K562 (cell line): ENCODE results near the gene RYR3. TPM values are rescaled to one million over a fixed set of nuclear protein-coding genes. Genes with fewer than 3 reads are reported as not detected.

Experiments used
- ATAC-seq: fragments of 200-7000 bp; cut with Tn5 transposase; 3 replicates; pipeline ENCODE4 v1.9.1; 2020; ENCODE audit warnings: moderate library complexity
- BruUV-seq: library from RNA; stranded (reverse); fragments of 400-500 nt; replicated peaks from 2 replicates; lab custom pipeline; 2021; lab: Mats Ljungman, UMichigan
- CTCF ChIA-PET: fragments of 300-600 bp; formaldehyde crosslinking; extraction: SDS; loops from one replicate; lab custom pipeline; 2021; ENCODE audit warnings: low intra/inter-chr PET ratio; lab: Yijun Ruan, JAX
- POLR2A ChIA-PET: fragments of 300-600, 350-650 bp; sonication (Branson Sonifier 250); formaldehyde crosslinking; extraction: SDS; loops from one replicate; lab custom pipeline; 2021; ENCODE audit warnings: antibody characterized with exemption, inconsistent platforms; lab: Yijun Ruan, JAX
- DNase-seq, 4 experiments: peaks; one replicate each; pipeline versions ENCODE4 v3.0.0 to v3.0.0-alpha.2; 2011 to 2018; ENCODE audit warnings: low spot score in 3 of 4, mixed read lengths in 3 of 4; ENCODE audit errors: extremely low read depth in 1 of 4
- FAIRE-seq: peaks from 2 replicates; lab custom pipeline; 2011; peaks lifted over from hg19 to GRCh38; lab: Jason Lieb, UNC
- H2AFZ ChIP-seq: 2 replicates; pipeline ENCODE4 v1.6.0; 2011; ENCODE audit warnings: low read depth, low read length, control low read depth, inconsistent platforms
- H3K27ac ChIP-seq: fragments of 200-600 bp; 3 replicates; pipeline ENCODE4 v1.8.0; 2011; ENCODE audit warnings: low read depth, mild to moderate bottlenecking, control low read depth, inconsistent platforms, low read length, moderate library complexity, mixed read lengths; ENCODE audit errors: extremely low read depth
- H3K27me3 ChIP-seq, 2 experiments: fragments of 300-600 bp in 1 of 2; 2 replicates in 1 of 2; 3 replicates in 1 of 2; pipeline versions ENCODE4 v1.6.0 to v1.8.0; 2011; ENCODE audit warnings: inconsistent platforms in 2 of 2, low read length in 2 of 2, mild to moderate bottlenecking in 1 of 2, mixed read lengths in 1 of 2, moderate library complexity in 1 of 2; ENCODE audit not compliant: control insufficient read depth in 2 of 2, insufficient read depth in 2 of 2
- H3K36me3 ChIP-seq: fragments of 300-600 bp; 3 replicates; pipeline ENCODE4 v1.8.0; 2011; ENCODE audit warnings: mild to moderate bottlenecking, low read length, inconsistent platforms; ENCODE audit not compliant: control insufficient read depth, insufficient read depth
- H3K4me1 ChIP-seq, 2 experiments: fragments of 200-600 bp in 1 of 2; replicated peaks in 1 of 2; 2 replicates in 1 of 2; 3 replicates in 1 of 2; pipeline versions ENCODE4 v1.5.1 to v1.8.0; 2011; ENCODE audit warnings: inconsistent platforms in 2 of 2, low read length in 2 of 2, mild to moderate bottlenecking in 1 of 2, mixed read lengths in 1 of 2, moderate library complexity in 1 of 2; ENCODE audit not compliant: control insufficient read depth in 2 of 2, insufficient read depth in 2 of 2
- H3K4me2 ChIP-seq: 2 replicates; pipeline ENCODE4 v1.6.1; 2011; ENCODE audit warnings: low read length, control low read depth, inconsistent platforms, mixed read lengths; ENCODE audit not compliant: insufficient read depth
- H3K4me3 ChIP-seq: fragments of 200-600 bp; sonication (generic), shearing (Covaris generic); 2 replicates; pipeline ENCODE4 v1.5.1; 2016; ENCODE audit warnings: control low read depth, inconsistent platforms
- H3K79me2 ChIP-seq: fragments of 200-600 bp; 3 replicates; pipeline ENCODE4 v1.8.0; 2011; ENCODE audit warnings: low read length, inconsistent platforms; ENCODE audit not compliant: control insufficient read depth, insufficient read depth
- H3K9ac ChIP-seq, 2 experiments: 2 replicates each; pipeline versions ENCODE4 v1.6.0 to v1.6.1; 2011; ENCODE audit warnings: low read depth in 2 of 2, low read length in 2 of 2, control low read depth in 1 of 2, inconsistent platforms in 1 of 2, mild to moderate bottlenecking in 1 of 2, mixed read lengths in 1 of 2; ENCODE audit not compliant: insufficient read depth in 1 of 2
- H3K9me1 ChIP-seq: one replicate; pipeline ENCODE4 v1.6.0; 2011; ENCODE audit warnings: inconsistent platforms, mild to moderate bottlenecking, low read length, moderate library complexity; ENCODE audit not compliant: control insufficient read depth, insufficient read depth
- H3K9me3 ChIP-seq: replicated peaks from 2 replicates; pipeline ENCODE4 v1.5.1; 2011; ENCODE audit warnings: low read depth, low read length, inconsistent platforms; ENCODE audit not compliant: control insufficient read depth, insufficient read depth
- H4K20me1 ChIP-seq: replicated peaks from 2 replicates; pipeline ENCODE4 v1.6.1; 2011; ENCODE audit warnings: low read length, inconsistent platforms, mixed read lengths; ENCODE audit not compliant: control insufficient read depth, insufficient read depth
- E2F5 ChIP-seq: sonication (generic); formaldehyde crosslinking; IDR thresholded peaks from 2 replicates; pipeline ENCODE4 v1.8.0; 2022; ENCODE audit warnings: mild to moderate bottlenecking, missing genetic modification reagents
- HCFC1 ChIP-seq: IDR thresholded peaks from 2 replicates; pipeline ENCODE4 v1.6.1; 2012; ENCODE audit warnings: low read depth, low read length, improper control_type of control experiment
- NEUROD1 ChIP-seq: fragments of 150-350 bp; IDR thresholded peaks from 2 replicates; pipeline ENCODE4 v1.6.1; 2014; ENCODE audit warnings: borderline replicate concordance, low read length, low read depth; ENCODE audit not compliant: partially characterized antibody
- NONO ChIP-seq, 2 experiments: fragments of 200-400 bp in 1 of 2; fragments of 450-650 bp in 1 of 2; formaldehyde crosslinking in 1 of 2; IDR thresholded peaks; 2 replicates each; pipeline ENCODE4 v1.6.1; 2017; ENCODE audit warnings: low read depth in 2 of 2, mild to moderate bottlenecking in 2 of 2, moderate library complexity in 2 of 2, low read length in 1 of 2
- NR4A1 ChIP-seq, 2 experiments: fragments of 250-450 bp in 1 of 2; fragments of 450-650 bp in 1 of 2; sonication (Bioruptor Pico) in 1 of 2; IDR thresholded peaks; 2 replicates each; pipeline versions ENCODE4 v1.4.0 to v1.6.1; 2016 to 2020; ENCODE audit warnings: mild to moderate bottlenecking in 2 of 2, missing compliant biosample characterization in 1 of 2, missing genetic modification characterization in 1 of 2, moderate library complexity in 1 of 2
- SETDB1 ChIP-seq: IDR thresholded peaks from one replicate; pipeline ENCODE4 v1.6.1; 2012; ENCODE audit warnings: low read length, control low read depth, inconsistent platforms
- SMAD4 ChIP-seq: fragments of 250-450 bp; sonication (Bioruptor Pico); conservative IDR thresholded peaks from 2 replicates; pipeline ENCODE4 v1.8.0; 2021; ENCODE audit warnings: inconsistent platforms, mild to moderate bottlenecking, moderate library complexity
- TRIM28 ChIP-seq: fragments of 450-650 bp; IDR thresholded peaks from 2 replicates; pipeline ENCODE4 v1.6.1; 2017
- ZBED1 ChIP-seq: IDR thresholded peaks from 2 replicates; pipeline ENCODE4 v1.6.1; 2014
- ZNF507 ChIP-seq: conservative IDR thresholded peaks from 2 replicates; pipeline ENCODE4 v1.6.1; 2017; ENCODE audit warnings: missing genetic modification characterization, missing compliant biosample characterization
- WGBS: fragments of 100-300 bp; shearing (Covaris generic); methylation state at CpG from one replicate; pipeline ENCODE4 v1.1.6; 2016; ENCODE audit warnings: low coverage, mixed read lengths; ENCODE audit not compliant: insufficient coverage; ENCODE audit errors: missing lambda C conversion rate; 5-methylcytosine and 5-hydroxymethylcytosine counted together
- in situ Hi-C: fragments of 300-500 bp; cut with MboI; formaldehyde crosslinking; loops from 4 replicates; pipeline ENCODE4 v1.15.0; 2018; ENCODE audit warnings: inconsistent platforms, mixed read lengths
- intact Hi-C: fragments of 100-400 bp; cut with micrococcal nuclease; formaldehyde crosslinking; loops from 2 replicates; pipeline ENCODE4 v1.14.2; 2022
- polyA plus RNA-seq, 8 experiments: library from polyadenylated mRNA; depleted of rRNA in 4 of 8; stranded (reverse) in 5 of 8; unstranded in 3 of 8; fragments of >200 nt; fragmentation: Nextera tagmentation in 2 of 8; fragmentation: Illumina TruSeq in 1 of 8; extraction: Ambion mirVana in 2 of 8; extraction: Trizol in 1 of 8; gene quantifications; 2 replicates each; pipeline versions ENCODE4 v1.2.1 to v1.2.3, GENCODE V29; 2011 to 2014; ENCODE audit warnings: inconsistent platforms in 1 of 8, missing spikeins in 1 of 8
- total RNA-seq, 7 experiments: library from RNA; depleted of rRNA in 6 of 7; stranded (reverse); fragments of >200 nt in 6 of 7; fragmentation: Illumina TruSeq in 2 of 7; extraction: Trizol in 2 of 7; gene quantifications; 2 replicates each; pipeline versions ENCODE4 v1.2.1 to v1.2.3, GENCODE V29; 2011 to 2021; ENCODE audit warnings: low replicate concordance in 1 of 7

The RYR3 gene
- total and polyA plus RNA-seq, 9 of the 15 experiments (the other 6 are each of a cell fraction or from before 2014, with no cell fraction given) = 0.04 TPM; not detected in 8

DNA sequence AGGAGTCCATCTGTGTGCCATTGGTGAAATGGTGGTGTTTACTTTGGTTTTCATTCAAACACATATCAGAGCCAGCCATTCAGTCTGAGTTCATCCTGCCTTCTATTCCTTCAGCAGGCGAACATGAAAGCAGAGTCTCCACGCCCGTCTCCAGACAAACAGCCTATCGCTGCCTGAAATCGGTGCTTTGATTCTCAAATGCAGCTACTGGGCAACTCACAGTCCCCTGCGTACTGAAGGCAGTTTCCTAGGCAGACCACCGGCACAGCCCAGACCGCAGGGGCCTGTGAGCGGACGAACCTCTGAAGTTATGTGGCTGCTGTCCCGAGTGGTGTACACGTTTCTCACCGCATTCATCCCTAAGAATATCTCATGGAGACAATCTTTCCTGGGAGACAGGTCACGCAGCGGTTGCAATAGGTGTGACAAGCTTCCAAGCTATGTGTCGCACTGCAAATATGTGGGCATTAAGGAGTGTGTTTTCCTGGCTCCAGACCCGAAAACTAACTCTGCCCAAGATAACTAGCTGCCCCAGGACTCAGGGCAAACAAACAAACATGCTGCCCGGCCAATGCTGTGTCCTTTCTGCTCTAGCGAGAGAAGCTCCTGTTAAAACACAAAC, 16.9 kb upstream of the RYR3 start:
- intact Hi-C loops (loop anchor here (10.0 kb wide), 1 partner anchor 321 kb away; no protein-coding TSS in a partner anchor), in situ Hi-C loops (loop anchor here (5.0 kb wide), 1 partner anchor 403 kb away; no protein-coding TSS in a partner anchor)
- under 1% methylated on average over 19 of the region's 19 CpGs for WGBS
- DNase-seq (no peak), ATAC-seq (no peak), FAIRE-seq (no peak)
- no peaks in the 10 kb centered on the region for H3K36me3 ChIP-seq
- no peak overlapping the region for H3K4me3 ChIP-seq
- no peak overlapping the region for H3K9ac ChIP-seq
- no peaks in the 10 kb centered on the region for H3K4me1 ChIP-seq
- no peak overlapping the region for H3K27ac ChIP-seq
- H4K20me1 ChIP-seq = no peaks in the 10 kb centered on the region
- peaks cover 2 to 7% of the 10 kb centered on the region in 2 experiments; a peak in 2 of 5 replicates for H3K27me3 ChIP-seq
- H3K79me2 ChIP-seq = no peaks in the 10 kb centered on the region
- no peaks in the 10 kb centered on the region for H3K9me3 ChIP-seq
- H3K4me2 ChIP-seq = no peak overlapping the region
- no peaks in the 10 kb centered on the region for H3K9me1 ChIP-seq
- no TSS peak for BruUV-seq
- H2AFZ ChIP-seq = no peak overlapping the region
- ChIA-PET POLR2A (no interaction called here), CTCF (interaction anchor here (1.5 to 2.1 kb wide), 2 partner anchors 406 to 407 kb away, joined by 4 to 8 read pairs; no protein-coding TSS in a partner anchor)
- TF ChIP-seq E2F5 (CRISPR knock-in tag) = no peak
- no peak for TF ChIP-seq ZBED1
- TF ChIP-seq SETDB1 = no peak
- TF ChIP-seq TRIM28 = no peak
- no peak for TF ChIP-seq ZNF507 (tag)
- TF ChIP-seq SMAD4 (CRISPR knock-in tag) = no peak
- no peak for TF ChIP-seq NR4A1 (CRISPR knock-in tag; IDR thresholded peaks at IDR 0.05)
- TF ChIP-seq NR4A1 (tag; IDR thresholded peaks at IDR 0.05) = no peak
- TF ChIP-seq NEUROD1 = no peak
- TF ChIP-seq HCFC1 = no peak
- no peak for TF ChIP-seq NONO (IDR thresholded peaks at IDR 0.05; ENCODE audit: low read depth in 2 of 2, low read length in 1 of 2)
